Mucosa of stomach (tissue), 1 donor: ENCODE results near the gene CFAP54.
"Not testable (repeated sequence)": the region's sequence is repeated elsewhere in the genome, so short reads cannot be mapped to it uniquely, and the experiment has no call there.

Experiments
- H3K27me3 ChIP-seq: one replicate; pipeline ENCODE4 v1.7.0; 2013; ENCODE audit warnings: mild to moderate bottlenecking, low read length; ENCODE audit not compliant: control insufficient read depth, insufficient read depth
- H3K36me3 ChIP-seq: one replicate; pipeline ENCODE4 v1.7.0; 2013; ENCODE audit warnings: low read length; ENCODE audit not compliant: control insufficient read depth, insufficient read depth
- H3K4me1 ChIP-seq: one replicate; pipeline ENCODE4 v1.7.0; 2013; ENCODE audit warnings: mild to moderate bottlenecking, low read length; ENCODE audit not compliant: control insufficient read depth, insufficient read depth
- H3K4me3 ChIP-seq: one replicate; pipeline ENCODE4 v1.7.0; 2013; ENCODE audit warnings: low read length
- H3K9ac ChIP-seq: one replicate; pipeline ENCODE4 v1.7.0; 2013; ENCODE audit warnings: mild to moderate bottlenecking, low read length, moderate library complexity
- H3K9me3 ChIP-seq: one replicate; pipeline ENCODE4 v1.7.0; 2013; ENCODE audit warnings: mild to moderate bottlenecking, low read length, moderate library complexity; ENCODE audit not compliant: control insufficient read depth
- donor health status: Pancreatic carcinoma.

CFAP54 gene

GRCh38 chr12:96459281-96459680 lies 30.1 kb upstream of the CFAP54 start:
- H3K4me1 ChIP-seq, H3K9me3 ChIP-seq, H3K9ac ChIP-seq, H3K4me3 ChIP-seq, H3K27me3 ChIP-seq, H3K36me3 ChIP-seq: not testable (repeated sequence)

- H3K27me3 ChIP-seq: no peaks in the 10 kb centered on the region
- no peak overlapping the region for H3K4me3 ChIP-seq
- no peaks in the 10 kb centered on the region for H3K9me3 ChIP-seq
- H3K4me1 ChIP-seq: no peaks in the 10 kb centered on the region
- no peak overlapping the region for H3K9ac ChIP-seq
- H3K36me3 ChIP-seq: no peaks in the 10 kb centered on the region
These were observed 26.7 kb upstream of the CFAP54 start for GRCh38 chr12:96462571-96463280.

GRCh38 chr12:96465896-96466295 lies 23.5 kb upstream of the CFAP54 start:
- no peaks in the 10 kb centered on the region for H3K36me3 ChIP-seq
- no peak overlapping the region for H3K4me3 ChIP-seq
- no peaks in the 10 kb centered on the region for H3K4me1 ChIP-seq
- H3K27me3 ChIP-seq: no peaks in the 10 kb centered on the region
- no peak overlapping the region for H3K9ac ChIP-seq
- H3K9me3 ChIP-seq: no peaks in the 10 kb centered on the region

GRCh38 chr12:96466939-96467751 lies 22.2 kb upstream of the CFAP54 start:
- Histone ChIP-seq H3K36me3 (no peaks in the 10 kb centered on the region), H3K4me3 (no peak overlapping the region), H3K4me1 (no peaks in the 10 kb centered on the region), H3K9me3 (no peaks in the 10 kb centered on the region), H3K27me3 (no peaks in the 10 kb centered on the region), H3K9ac (no peak overlapping the region)

GRCh38 chr12:96471368-96472050 lies 17.9 kb upstream of the CFAP54 start:
- Histone ChIP-seq H3K27me3 (no peaks in the 10 kb centered on the region), H3K36me3 (no peaks in the 10 kb centered on the region), H3K9me3 (no peaks in the 10 kb centered on the region), H3K4me3 (no peak overlapping the region), H3K4me1 (no peaks in the 10 kb centered on the region), H3K9ac (no peak overlapping the region)

GRCh38 chr12:96472384-96472783 lies 17.0 kb upstream of the CFAP54 start:
- H3K36me3 ChIP-seq: no peaks in the 10 kb centered on the region
- H3K4me3 ChIP-seq: no peak overlapping the region
- no peaks in the 10 kb centered on the region for H3K9me3 ChIP-seq
- no peaks in the 10 kb centered on the region for H3K27me3 ChIP-seq
- no peaks in the 10 kb centered on the region for H3K4me1 ChIP-seq
- no peak overlapping the region for H3K9ac ChIP-seq

- Histone ChIP-seq H3K4me3 (no peak overlapping the region), H3K27me3 (no peaks in the 10 kb centered on the region), H3K36me3 (no peaks in the 10 kb centered on the region), H3K4me1 (no peaks in the 10 kb centered on the region), H3K9ac (no peak overlapping the region), H3K9me3 (no peaks in the 10 kb centered on the region)
These were observed 15.8 kb upstream of the CFAP54 start for GRCh38 chr12:96473394-96474093.

GRCh38 chr12:96474206-96474605 lies 15.2 kb upstream of the CFAP54 start:
- H3K9ac ChIP-seq: no peak overlapping the region
- H3K4me1 ChIP-seq: no peaks in the 10 kb centered on the region
- no peaks in the 10 kb centered on the region for H3K36me3 ChIP-seq
- H3K9me3 ChIP-seq: no peaks in the 10 kb centered on the region
- no peak overlapping the region for H3K4me3 ChIP-seq
- no peaks in the 10 kb centered on the region for H3K27me3 ChIP-seq

- H3K9me3 ChIP-seq: no peaks in the 10 kb centered on the region
- no peaks in the 10 kb centered on the region for H3K4me1 ChIP-seq
- no peak overlapping the region for H3K4me3 ChIP-seq
- H3K9ac ChIP-seq: no peak overlapping the region
- no peaks in the 10 kb centered on the region for H3K36me3 ChIP-seq
- H3K27me3 ChIP-seq: no peaks in the 10 kb centered on the region
These were observed 11.4 kb upstream of the CFAP54 start for GRCh38 chr12:96478011-96478410.

- no peaks in the 10 kb centered on the region for H3K9me3 ChIP-seq
- H3K4me3 ChIP-seq: no peak overlapping the region
- no peak overlapping the region for H3K9ac ChIP-seq
- H3K27me3 ChIP-seq: no peaks in the 10 kb centered on the region
- H3K4me1 ChIP-seq: no peaks in the 10 kb centered on the region
- no peaks in the 10 kb centered on the region for H3K36me3 ChIP-seq
These were observed 7.3 kb upstream of the CFAP54 start for GRCh38 chr12:96482086-96482485.

GRCh38 chr12:96483116-96483515 lies 6.3 kb upstream of the CFAP54 start:
- H3K27me3 ChIP-seq: no peaks in the 10 kb centered on the region
- H3K4me1 ChIP-seq: no peaks in the 10 kb centered on the region
- H3K36me3 ChIP-seq: no peaks in the 10 kb centered on the region
- no peak overlapping the region for H3K4me3 ChIP-seq
- no peaks in the 10 kb centered on the region for H3K9me3 ChIP-seq
- no peak overlapping the region for H3K9ac ChIP-seq
